Lower leg skin (tissue), 3 donors: ENCODE results near the gene MTOR.

ENCODE experiments used
- CTCF ChIP-seq, 3 donors: fragments of 450-650 bp; IDR thresholded peaks; one replicate each; pipeline ENCODE4 v1.5.1; 2016; ENCODE audit warnings: antibody characterized with exemption in 3 of 3, mild to moderate bottlenecking in 3 of 3, moderate library complexity in 2 of 3
- POLR2A ChIP-seq, 2 donors: fragments of 450-650 bp; IDR thresholded peaks; one replicate each; pipeline ENCODE4 v1.6.1; 2016 to 2017; ENCODE audit warnings: antibody characterized with exemption in 2 of 2, mild to moderate bottlenecking in 1 of 2, moderate library complexity in 1 of 2

- TF ChIP-seq CTCF (IDR thresholded peaks at IDR 0.05), result no peak
- TF ChIP-seq POLR2A (IDR thresholded peaks at IDR 0.05), result no peak
Observed at GRCh38 chr1:11291049-11291448, 28.7 kb upstream of the MTOR start.
